HepG2 (cell line): ENCODE measurements around the gene PDZD7. TPM values are rescaled to one million over a fixed set of nuclear protein-coding genes. Genes with fewer than 3 reads are reported as not detected.
A peak's percentile ranks its signal among the peaks of the same experiment; 100 is the strongest.

Experiments
- ATRX ChIP-seq: sonication (generic); formaldehyde crosslinking; IDR thresholded peaks from 2 replicates; pipeline ENCODE4 v1.4.0; 2020; ENCODE audit warnings: missing genetic modification reagents, borderline replicate concordance
- FOXP1 ChIP-seq, 2 experiments: fragments of 450-650 bp in 1 of 2; IDR thresholded peaks; 2 replicates each; pipeline ENCODE4 v1.6.1; 2017 to 2018; ENCODE audit warnings: antibody characterized with exemption in 1 of 2
- KLF11 ChIP-seq: IDR thresholded peaks from 2 replicates; pipeline ENCODE4 v1.6.1; 2016; ENCODE audit warnings: missing compliant biosample characterization
- MXI1 ChIP-seq: IDR thresholded peaks from 3 replicates; pipeline ENCODE4 v1.6.1; 2012; ENCODE audit warnings: low read depth, low read length, inconsistent platforms, borderline replicate concordance
- NAIF1 ChIP-seq: sonication (generic); formaldehyde crosslinking; IDR thresholded peaks from 2 replicates; pipeline ENCODE4 v1.5.0; 2020; ENCODE audit warnings: mild to moderate bottlenecking, missing genetic modification reagents, borderline replicate concordance
- POLR2G ChIP-seq: fragments of 200-400 bp; formaldehyde crosslinking; IDR thresholded peaks from 2 replicates; pipeline ENCODE4 v1.6.1; 2018; ENCODE audit warnings: mild to moderate bottlenecking, low read depth, low read length, moderate library complexity
- SALL1 ChIP-seq: sonication (generic); formaldehyde crosslinking; IDR thresholded peaks from 2 replicates; pipeline ENCODE4 v1.8.0; 2022; ENCODE audit warnings: mild to moderate bottlenecking, missing genetic modification reagents
- SNRNP70 ChIP-seq: fragments of 200-400 bp; formaldehyde crosslinking; IDR thresholded peaks from 2 replicates; pipeline ENCODE4 v1.6.1; 2017; ENCODE audit warnings: mild to moderate bottlenecking, low read depth, low read length, moderate library complexity
- TOE1 ChIP-seq: sonication (generic); formaldehyde crosslinking; IDR thresholded peaks from 2 replicates; pipeline ENCODE4 v1.4.0; 2020; ENCODE audit warnings: mild to moderate bottlenecking, missing genetic modification reagents
- ZFP41 ChIP-seq: sonication (generic); formaldehyde crosslinking; IDR thresholded peaks from 2 replicates; pipeline ENCODE4 v1.4.0; 2020; ENCODE audit warnings: mild to moderate bottlenecking, missing genetic modification reagents, borderline replicate concordance
- ZIK1 ChIP-seq: sonication (generic); formaldehyde crosslinking; IDR thresholded peaks from 2 replicates; pipeline ENCODE4 v1.5.0; 2020; ENCODE audit warnings: mild to moderate bottlenecking, low read depth, missing genetic modification reagents, borderline replicate concordance
- ZMYM2 ChIP-seq: sonication (generic); formaldehyde crosslinking; IDR thresholded peaks from 2 replicates; pipeline ENCODE4 v1.8.0; 2022; ENCODE audit warnings: mild to moderate bottlenecking, missing genetic modification reagents
- ZNF317 ChIP-seq: sonication (generic); formaldehyde crosslinking; IDR thresholded peaks from 2 replicates; pipeline ENCODE4 v1.5.0; 2020; ENCODE audit warnings: mild to moderate bottlenecking, missing genetic modification reagents
- ZNF839 ChIP-seq: sonication (generic); formaldehyde crosslinking; IDR thresholded peaks from 2 replicates; pipeline ENCODE4 v1.4.0; 2020; ENCODE audit warnings: missing genetic modification reagents, mild to moderate bottlenecking, borderline replicate concordance
- ZSCAN12 ChIP-seq: sonication (generic); formaldehyde crosslinking; IDR thresholded peaks from 2 replicates; pipeline ENCODE4 v1.9.0; 2021; ENCODE audit warnings: mild to moderate bottlenecking, missing genetic modification reagents
- polyA plus RNA-seq, 8 experiments: library from polyadenylated mRNA; depleted of rRNA in 3 of 8; stranded (reverse) in 7 of 8; unstranded in 1 of 8; fragments of >200 nt; fragmentation: Illumina TruSeq in 4 of 8; extraction: Trizol in 4 of 8; gene quantifications; 2 replicates each; pipeline versions ENCODE4 v1.2.1 to v1.2.3, GENCODE V29; 2011 to 2016; ENCODE audit warnings: low read depth in 4 of 8, missing spikeins in 1 of 8, mixed read lengths in 1 of 8; ENCODE audit not compliant: insufficient read depth in 1 of 8
- total RNA-seq, 5 experiments: library from RNA; depleted of rRNA; stranded (reverse); fragments of >200 nt; fragmentation: Illumina TruSeq; extraction: Trizol; gene quantifications; 2 replicates each; pipeline ENCODE4 v1.2.3, GENCODE V29; 2016; ENCODE audit warnings: low read depth in 1 of 5
- TF ChIP-seq, protein P1 (sequence below): sonication (generic); formaldehyde crosslinking; IDR thresholded peaks from 2 replicates; pipeline ENCODE4 v1.5.0; 2020; ENCODE audit warnings: mild to moderate bottlenecking, missing genetic modification reagents, borderline replicate concordance
- TF ChIP-seq, protein P2 (sequence below): sonication (generic); formaldehyde crosslinking; IDR thresholded peaks from 2 replicates; pipeline ENCODE4 v1.4.0; 2020; ENCODE audit warnings: mild to moderate bottlenecking, missing genetic modification reagents
- TF ChIP-seq, protein P3 (sequence below): sonication (generic); formaldehyde crosslinking; IDR thresholded peaks from 2 replicates; pipeline ENCODE4 v1.4.0; 2020; ENCODE audit warnings: low read depth, mild to moderate bottlenecking, missing genetic modification reagents
- TF ChIP-seq, protein P4 (sequence below): IDR thresholded peaks from 2 replicates; pipeline ENCODE4 v1.6.1; 2018; ENCODE audit warnings: missing genetic modification reagents
- TF ChIP-seq, protein P5 (sequence below): sonication (generic); formaldehyde crosslinking; IDR thresholded peaks from 2 replicates; pipeline ENCODE4 v1.5.0; 2020; ENCODE audit warnings: missing genetic modification reagents

PDZD7 gene
- total and polyA plus RNA-seq, 2 of the 13 experiments (the other 11 are each of a cell fraction or from before 2014, with no cell fraction given), result 0.58 to 0.73 TPM

DNA sequence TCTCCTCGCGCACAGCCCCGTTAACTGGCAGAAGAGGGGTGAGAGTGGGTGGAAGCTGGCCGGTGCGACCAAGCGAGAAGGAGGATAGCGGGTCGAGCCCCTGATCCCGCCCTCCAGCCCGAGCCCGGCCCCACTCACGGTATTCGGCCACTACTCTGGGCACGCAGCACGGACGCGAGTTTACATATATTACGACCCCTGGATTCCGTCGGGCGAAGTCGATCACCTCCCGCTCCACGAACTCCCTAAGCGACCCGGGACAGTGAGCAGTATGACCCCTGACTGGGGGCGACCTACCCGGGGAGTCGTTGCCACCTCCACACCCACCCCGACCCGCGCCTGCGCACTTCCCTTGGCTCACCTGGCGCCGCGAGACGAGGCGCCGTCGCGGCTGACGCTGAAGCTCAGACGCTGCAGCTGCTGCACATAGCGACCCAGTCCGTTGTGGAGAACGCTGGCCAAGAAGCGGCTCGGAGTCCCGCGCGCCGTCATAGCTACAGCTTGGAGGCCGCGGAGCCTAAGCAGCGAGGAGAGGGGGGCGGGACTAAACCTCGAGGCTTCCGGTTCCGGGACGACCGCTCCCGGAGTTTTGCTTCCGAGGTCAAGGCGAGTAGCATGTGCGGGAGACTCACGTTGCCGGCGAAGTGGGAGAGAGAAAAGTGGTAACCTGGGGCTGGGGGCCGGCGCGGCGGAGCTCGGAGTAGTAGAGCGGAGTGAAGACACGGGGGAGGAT lies 43.8 kb downstream of the PDZD7 start, which contains the start of the genes MRPL43 and TWNK (continued):
- TF ChIP-seq, protein P1, sequence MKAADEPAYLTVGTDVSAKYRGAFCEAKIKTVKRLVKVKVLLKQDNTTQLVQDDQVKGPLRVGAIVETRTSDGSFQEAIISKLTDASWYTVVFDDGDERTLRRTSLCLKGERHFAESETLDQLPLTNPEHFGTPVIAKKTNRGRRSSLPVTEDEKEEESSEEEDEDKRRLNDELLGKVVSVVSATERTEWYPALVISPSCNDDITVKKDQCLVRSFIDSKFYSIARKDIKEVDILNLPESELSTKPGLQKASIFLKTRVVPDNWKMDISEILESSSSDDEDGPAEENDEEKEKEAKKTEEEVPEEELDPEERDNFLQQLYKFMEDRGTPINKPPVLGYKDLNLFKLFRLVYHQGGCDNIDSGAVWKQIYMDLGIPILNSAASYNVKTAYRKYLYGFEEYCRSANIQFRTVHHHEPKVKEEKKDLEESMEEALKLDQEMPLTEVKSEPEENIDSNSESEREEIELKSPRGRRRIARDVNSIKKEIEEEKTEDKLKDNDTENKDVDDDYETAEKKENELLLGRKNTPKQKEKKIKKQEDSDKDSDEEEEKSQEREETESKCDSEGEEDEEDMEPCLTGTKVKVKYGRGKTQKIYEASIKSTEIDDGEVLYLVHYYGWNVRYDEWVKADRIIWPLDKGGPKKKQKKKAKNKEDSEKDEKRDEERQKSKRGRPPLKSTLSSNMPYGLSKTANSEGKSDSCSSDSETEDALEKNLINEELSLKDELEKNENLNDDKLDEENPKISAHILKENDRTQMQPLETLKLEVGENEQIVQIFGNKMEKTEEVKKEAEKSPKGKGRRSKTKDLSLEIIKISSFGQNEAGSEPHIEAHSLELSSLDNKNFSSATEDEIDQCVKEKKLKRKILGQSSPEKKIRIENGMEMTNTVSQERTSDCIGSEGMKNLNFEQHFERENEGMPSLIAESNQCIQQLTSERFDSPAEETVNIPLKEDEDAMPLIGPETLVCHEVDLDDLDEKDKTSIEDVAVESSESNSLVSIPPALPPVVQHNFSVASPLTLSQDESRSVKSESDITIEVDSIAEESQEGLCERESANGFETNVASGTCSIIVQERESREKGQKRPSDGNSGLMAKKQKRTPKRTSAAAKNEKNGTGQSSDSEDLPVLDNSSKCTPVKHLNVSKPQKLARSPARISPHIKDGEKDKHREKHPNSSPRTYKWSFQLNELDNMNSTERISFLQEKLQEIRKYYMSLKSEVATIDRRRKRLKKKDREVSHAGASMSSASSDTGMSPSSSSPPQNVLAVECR (CRISPR knock-in tag), result peak; percentile 97
- no peak for TF ChIP-seq TOE1
- TF ChIP-seq, protein P2, sequence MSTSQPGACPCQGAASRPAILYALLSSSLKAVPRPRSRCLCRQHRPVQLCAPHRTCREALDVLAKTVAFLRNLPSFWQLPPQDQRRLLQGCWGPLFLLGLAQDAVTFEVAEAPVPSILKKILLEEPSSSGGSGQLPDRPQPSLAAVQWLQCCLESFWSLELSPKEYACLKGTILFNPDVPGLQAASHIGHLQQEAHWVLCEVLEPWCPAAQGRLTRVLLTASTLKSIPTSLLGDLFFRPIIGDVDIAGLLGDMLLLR, result no peak; the same call in 1 of the 2 replicates
- no peak for TF ChIP-seq ZFP41 (CRISPR knock-in tag)
- TF ChIP-seq MXI1, result peak; percentile 98
- TF ChIP-seq SNRNP70, result no peak
- TF ChIP-seq NAIF1 (CRISPR knock-in tag), result peak; percentile 25; the same call in 1 of the 2 replicates
- TF ChIP-seq, protein P3, sequence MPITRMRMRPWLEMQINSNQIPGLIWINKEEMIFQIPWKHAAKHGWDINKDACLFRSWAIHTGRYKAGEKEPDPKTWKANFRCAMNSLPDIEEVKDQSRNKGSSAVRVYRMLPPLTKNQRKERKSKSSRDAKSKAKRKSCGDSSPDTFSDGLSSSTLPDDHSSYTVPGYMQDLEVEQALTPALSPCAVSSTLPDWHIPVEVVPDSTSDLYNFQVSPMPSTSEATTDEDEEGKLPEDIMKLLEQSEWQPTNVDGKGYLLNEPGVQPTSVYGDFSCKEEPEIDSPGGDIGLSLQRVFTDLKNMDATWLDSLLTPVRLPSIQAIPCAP (CRISPR knock-in tag), result no peak
- TF ChIP-seq ATRX, result no peak
- TF ChIP-seq, protein P4, sequence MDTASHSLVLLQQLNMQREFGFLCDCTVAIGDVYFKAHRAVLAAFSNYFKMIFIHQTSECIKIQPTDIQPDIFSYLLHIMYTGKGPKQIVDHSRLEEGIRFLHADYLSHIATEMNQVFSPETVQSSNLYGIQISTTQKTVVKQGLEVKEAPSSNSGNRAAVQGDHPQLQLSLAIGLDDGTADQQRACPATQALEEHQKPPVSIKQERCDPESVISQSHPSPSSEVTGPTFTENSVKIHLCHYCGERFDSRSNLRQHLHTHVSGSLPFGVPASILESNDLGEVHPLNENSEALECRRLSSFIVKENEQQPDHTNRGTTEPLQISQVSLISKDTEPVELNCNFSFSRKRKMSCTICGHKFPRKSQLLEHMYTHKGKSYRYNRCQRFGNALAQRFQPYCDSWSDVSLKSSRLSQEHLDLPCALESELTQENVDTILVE (CRISPR knock-in tag), result peak; percentile 45; the same call in 1 of the 2 replicates
- TF ChIP-seq ZNF839 (CRISPR knock-in tag), result no peak
- no peak for TF ChIP-seq FOXP1 (IDR thresholded peaks at IDR 0.05)
- no peak for TF ChIP-seq FOXP1 (CRISPR knock-in tag; IDR thresholded peaks at IDR 0.05)
- peak; percentile 70; the same call in 1 of the 2 replicates for TF ChIP-seq KLF11 (CRISPR knock-in tag)
- TF ChIP-seq, protein P5, sequence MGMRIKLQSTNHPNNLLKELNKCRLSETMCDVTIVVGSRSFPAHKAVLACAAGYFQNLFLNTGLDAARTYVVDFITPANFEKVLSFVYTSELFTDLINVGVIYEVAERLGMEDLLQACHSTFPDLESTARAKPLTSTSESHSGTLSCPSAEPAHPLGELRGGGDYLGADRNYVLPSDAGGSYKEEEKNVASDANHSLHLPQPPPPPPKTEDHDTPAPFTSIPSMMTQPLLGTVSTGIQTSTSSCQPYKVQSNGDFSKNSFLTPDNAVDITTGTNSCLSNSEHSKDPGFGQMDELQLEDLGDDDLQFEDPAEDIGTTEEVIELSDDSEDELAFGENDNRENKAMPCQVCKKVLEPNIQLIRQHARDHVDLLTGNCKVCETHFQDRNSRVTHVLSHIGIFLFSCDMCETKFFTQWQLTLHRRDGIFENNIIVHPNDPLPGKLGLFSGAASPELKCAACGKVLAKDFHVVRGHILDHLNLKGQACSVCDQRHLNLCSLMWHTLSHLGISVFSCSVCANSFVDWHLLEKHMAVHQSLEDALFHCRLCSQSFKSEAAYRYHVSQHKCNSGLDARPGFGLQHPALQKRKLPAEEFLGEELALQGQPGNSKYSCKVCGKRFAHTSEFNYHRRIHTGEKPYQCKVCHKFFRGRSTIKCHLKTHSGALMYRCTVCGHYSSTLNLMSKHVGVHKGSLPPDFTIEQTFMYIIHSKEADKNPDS (CRISPR knock-in tag), result no peak
- no peak; the same call in 1 of the 2 replicates for TF ChIP-seq ZNF317 (CRISPR knock-in tag)
- no peak for TF ChIP-seq ZIK1
- TF ChIP-seq ZSCAN12, result no peak
- peak; percentile 87 for TF ChIP-seq SALL1
- no peak for TF ChIP-seq ZMYM2 (CRISPR knock-in tag)
- peak; percentile 89 for TF ChIP-seq POLR2G
